ENCODE results near the gene OSMR. TPM values are rescaled to one million over a fixed set of nuclear protein-coding genes. Genes with fewer than 3 reads are reported as not detected.

The OSMR gene
- total and polyA plus RNA-seq, 8 donors: 17.6 to 103 (median 19.6) TPM

GRCh38 chr5:38921174-38921573, 75.4 kb downstream of the OSMR start:
- peaks cover 0 to 80% of the 10 kb centered on the region in 2 donors for H3K36me3 ChIP-seq
- no peak overlapping the region for H3K27ac ChIP-seq
- no peaks in the 10 kb centered on the region for H3K27me3 ChIP-seq
- H3K4me1 ChIP-seq: no peaks in the 10 kb centered on the region
- intact Hi-C loops (cut with DNase I): no loop called here
- H3K4me3 ChIP-seq: no peak overlapping the region
- no peaks in the 10 kb centered on the region for H3K9me3 ChIP-seq
- ATAC-seq (no peak), DNase-seq (no peak)
- TF ChIP-seq CTCF (IDR thresholded peaks at IDR 0.05): no peak

GRCh38 chr5:38922199-38922598, 76.4 kb downstream of the OSMR start:
- DNase-seq (peak in 2 of 4 donors; percentile 18 to 51), ATAC-seq (peak; percentile 93)
- Histone ChIP-seq H3K27me3 (no peaks in the 10 kb centered on the region), H3K27ac (no peak overlapping the region), H3K4me1 (no peaks in the 10 kb centered on the region), H3K36me3 (peaks cover 0 to 80% of the 10 kb centered on the region in 2 donors), H3K4me3 (no peak overlapping the region), H3K9me3 (no peaks in the 10 kb centered on the region)
- intact Hi-C loops (cut with DNase I): no loop called here
- peak; percentile 64 to 76 for TF ChIP-seq CTCF (IDR thresholded peaks at IDR 0.05)

GRCh38 chr5:38923661-38924451, 78.0 kb downstream of the OSMR start:
- TF ChIP-seq CTCF (IDR thresholded peaks at IDR 0.05): no peak
- no peaks in the 10 kb centered on the region for H3K9me3 ChIP-seq
- no peak overlapping the region for H3K27ac ChIP-seq
- no peaks in the 10 kb centered on the region for H3K4me1 ChIP-seq
- no peaks in the 10 kb centered on the region for H3K27me3 ChIP-seq
- H3K36me3 ChIP-seq: peaks cover 0 to 78% of the 10 kb centered on the region in 2 donors
- H3K4me3 ChIP-seq: no peak overlapping the region
- no peak for DNase-seq
- peak; percentile 46 for ATAC-seq
- intact Hi-C loops (cut with DNase I): no loop called here

- no peaks in the 10 kb centered on the region for H3K27me3 ChIP-seq
- H3K9me3 ChIP-seq: no peaks in the 10 kb centered on the region
- intact Hi-C loops (cut with DNase I): no loop called here
- TF ChIP-seq CTCF (IDR thresholded peaks at IDR 0.05): no peak
- ATAC-seq (no peak), DNase-seq (no peak)
- peaks cover 0 to 80% of the 10 kb centered on the region in 2 donors for H3K36me3 ChIP-seq
- H3K27ac ChIP-seq: no peak overlapping the region
- no peak overlapping the region for H3K4me3 ChIP-seq
- no peaks in the 10 kb centered on the region for H3K4me1 ChIP-seq
These were observed 79.5 kb downstream of the OSMR start for GRCh38 chr5:38925154-38925925.

GRCh38 chr5:38926121-38926520, 80.3 kb downstream of the OSMR start:
- intact Hi-C loops (cut with DNase I): no loop called here
- Histone ChIP-seq H3K4me3 (no peak overlapping the region), H3K27me3 (no peaks in the 10 kb centered on the region), H3K4me1 (no peaks in the 10 kb centered on the region), H3K9me3 (no peaks in the 10 kb centered on the region), H3K36me3 (peaks cover 0 to 80% of the 10 kb centered on the region in 2 donors), H3K27ac (no peak overlapping the region)
- no peak for TF ChIP-seq CTCF (IDR thresholded peaks at IDR 0.05)
- DNase-seq (no peak), ATAC-seq (no peak)

Measured in left lung (tissue), 10 donors.